GM10248 (cell line): ENCODE measurements around the gene PCP2.

ENCODE experiments used
- CTCF ChIA-PET: fragments of 300-600 bp; sonication (Branson Sonifier 250); formaldehyde crosslinking; extraction: SDS; loops from one replicate; lab custom pipeline; 2021; ENCODE audit warnings: antibody characterized with exemption; lab: Yijun Ruan, JAX
- POLR2A ChIA-PET: fragments of 350-650 bp; sonication (Branson Sonifier 250); formaldehyde crosslinking; extraction: SDS; loops from one replicate; lab custom pipeline; 2020; ENCODE audit warnings: antibody characterized with exemption; lab: Yijun Ruan, JAX
- DNase-seq: peaks from one replicate; pipeline ENCODE4 v3.0.0; 2012; ENCODE audit errors: extremely low spot score
- TF ChIP-seq, protein P1 (sequence below): IDR thresholded peaks from 2 replicates; pipeline ENCODE4 v1.5.1; 2012; ENCODE audit warnings: mild to moderate bottlenecking, low read depth; ENCODE audit errors: extremely low read depth, missing control alignments, control extremely low read depth

PCP2 gene

DNA sequence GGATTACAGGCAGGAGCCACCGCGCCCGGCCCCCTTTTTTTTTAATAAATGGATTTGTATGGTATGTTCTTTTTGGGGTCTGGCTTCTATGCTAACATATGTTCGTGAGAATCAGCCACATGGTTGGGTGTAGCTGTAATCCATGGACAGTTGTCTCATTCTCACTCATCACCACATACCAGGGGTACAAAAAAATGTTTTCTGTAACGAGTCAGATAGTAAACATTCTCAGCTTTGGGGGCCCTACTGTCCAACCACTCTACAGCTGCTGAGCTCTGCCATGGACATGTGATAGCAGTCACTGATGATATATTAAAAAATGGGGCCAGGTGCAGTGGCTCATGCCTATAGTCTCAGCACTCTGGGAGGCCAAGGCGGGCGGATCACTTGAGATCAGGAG lies 30.2 kb upstream of the PCP2 start:
- no peak for DNase-seq
- ChIA-PET POLR2A (no interaction called here), CTCF (interaction anchor here (0.8 to 5.0 kb wide), 7 partner anchors 11 to 136 kb away, joined by 3 to 24 read pairs (median 4); partner anchors contain the start of gene TRAPPC5)
- TF ChIP-seq, protein P1, sequence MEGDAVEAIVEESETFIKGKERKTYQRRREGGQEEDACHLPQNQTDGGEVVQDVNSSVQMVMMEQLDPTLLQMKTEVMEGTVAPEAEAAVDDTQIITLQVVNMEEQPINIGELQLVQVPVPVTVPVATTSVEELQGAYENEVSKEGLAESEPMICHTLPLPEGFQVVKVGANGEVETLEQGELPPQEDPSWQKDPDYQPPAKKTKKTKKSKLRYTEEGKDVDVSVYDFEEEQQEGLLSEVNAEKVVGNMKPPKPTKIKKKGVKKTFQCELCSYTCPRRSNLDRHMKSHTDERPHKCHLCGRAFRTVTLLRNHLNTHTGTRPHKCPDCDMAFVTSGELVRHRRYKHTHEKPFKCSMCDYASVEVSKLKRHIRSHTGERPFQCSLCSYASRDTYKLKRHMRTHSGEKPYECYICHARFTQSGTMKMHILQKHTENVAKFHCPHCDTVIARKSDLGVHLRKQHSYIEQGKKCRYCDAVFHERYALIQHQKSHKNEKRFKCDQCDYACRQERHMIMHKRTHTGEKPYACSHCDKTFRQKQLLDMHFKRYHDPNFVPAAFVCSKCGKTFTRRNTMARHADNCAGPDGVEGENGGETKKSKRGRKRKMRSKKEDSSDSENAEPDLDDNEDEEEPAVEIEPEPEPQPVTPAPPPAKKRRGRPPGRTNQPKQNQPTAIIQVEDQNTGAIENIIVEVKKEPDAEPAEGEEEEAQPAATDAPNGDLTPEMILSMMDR = no peak

DNA sequence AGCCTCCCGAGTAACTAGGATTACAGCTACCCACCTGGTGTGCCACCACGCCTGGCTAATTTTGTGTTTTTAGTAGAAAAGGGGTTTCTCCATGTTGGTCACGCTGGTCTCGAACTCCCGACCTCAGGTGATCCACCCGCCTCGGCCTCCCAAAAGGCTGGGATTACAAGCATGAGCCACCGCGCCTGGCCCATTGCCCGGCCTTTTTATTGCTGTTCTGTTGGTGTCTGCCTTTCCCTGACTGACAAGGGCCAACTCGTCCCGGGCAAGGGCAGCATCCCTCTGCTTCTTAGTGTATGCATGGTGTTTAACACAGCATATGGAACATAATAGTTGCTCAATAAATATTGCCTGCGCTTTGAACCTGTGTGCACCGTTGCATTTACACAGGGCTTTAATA lies 29.1 kb upstream of the PCP2 start:
- TF ChIP-seq, protein P1 = no peak
- ChIA-PET POLR2A (no interaction called here), CTCF (interaction anchor here (0.9 to 5.0 kb wide), 4 partner anchors 10 to 241 kb away, joined by 3 to 24 read pairs (median 4); partner anchors contain the start of genes MAP2K7 and TRAPPC5)
- DNase-seq = no peak

DNA sequence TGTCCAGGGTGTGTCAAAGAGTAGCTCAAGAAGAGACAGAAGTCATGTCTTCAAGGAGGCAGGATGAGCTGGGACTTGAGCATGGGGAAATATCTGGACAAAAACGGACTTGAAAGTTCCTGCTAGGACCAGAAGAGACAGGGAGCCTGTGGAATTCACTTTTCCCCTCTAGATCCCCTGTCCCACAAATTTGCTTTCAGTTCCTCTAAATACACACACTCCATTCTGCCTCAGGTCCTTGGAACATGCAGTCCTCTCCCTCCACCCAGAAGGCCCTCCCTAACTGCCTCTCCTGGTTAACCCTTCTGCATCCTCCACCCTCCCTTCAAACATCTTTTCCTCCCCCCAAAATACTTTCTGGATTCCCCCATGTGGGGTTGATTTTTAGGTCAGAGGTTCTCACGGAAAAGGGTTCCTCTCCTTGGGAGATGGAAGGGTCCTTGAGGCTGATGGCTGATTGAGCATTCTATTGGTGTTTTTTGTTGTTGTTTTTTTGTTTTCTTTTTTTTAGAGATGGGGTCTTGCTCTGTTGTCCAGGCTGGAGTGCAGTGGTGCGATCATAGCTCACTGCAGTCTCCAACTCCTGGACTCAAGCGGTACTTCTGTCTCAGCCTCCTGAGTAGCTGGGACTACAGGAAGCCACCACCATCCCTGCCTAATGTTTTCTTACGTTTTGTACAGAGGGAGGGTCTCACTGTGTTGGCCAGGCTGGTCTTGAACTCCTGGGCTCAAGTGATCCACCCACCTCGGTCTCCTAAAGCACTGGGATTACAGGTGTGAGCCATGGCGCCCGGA lies 28.4 kb upstream of the PCP2 start:
- ChIA-PET CTCF (interaction anchor here (0.6 to 5.0 kb wide), 5 partner anchors 8 to 242 kb away, joined by 3 to 24 read pairs (median 4); partner anchors contain the start of genes MAP2K7 and TRAPPC5), POLR2A (interaction anchor here (0.8 kb wide), 1 partner anchor 24 kb away, joined by 3 read pairs; no protein-coding TSS in a partner anchor)
- DNase-seq = no peak
- TF ChIP-seq, protein P1 = no peak

DNA sequence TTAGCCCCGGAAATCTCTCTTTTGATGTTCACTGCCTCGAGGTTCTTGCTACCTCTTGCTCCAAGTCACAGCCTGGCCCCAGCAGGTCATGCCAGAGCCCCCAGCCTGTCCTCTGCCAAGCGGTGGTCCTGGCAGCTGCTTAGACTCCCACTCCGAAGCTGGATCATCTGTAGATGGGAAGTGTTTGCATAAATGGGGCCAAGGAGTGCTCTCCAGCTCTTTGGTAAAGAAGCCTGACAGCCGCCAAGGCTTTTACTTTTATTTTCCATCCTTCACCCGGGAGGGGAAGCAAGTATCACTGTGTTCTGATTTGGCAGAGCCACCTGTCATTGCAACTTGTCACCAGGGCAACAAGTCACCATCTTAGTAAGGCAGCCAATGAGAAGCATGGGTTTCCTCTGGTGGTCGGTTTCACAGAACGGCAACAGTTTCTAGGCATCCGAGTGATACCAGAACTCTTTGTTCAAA lies 24.7 kb upstream of the PCP2 start:
- POLR2A ChIA-PET = interaction anchor here (0.6 kb wide), 1 partner anchor 259 kb away, joined by 4 read pairs; no protein-coding TSS in a partner anchor
- DNase-seq = peak; percentile 95
- CTCF ChIA-PET = interaction anchor here (1.0 to 4.0 kb wide), 2 partner anchors 23 to 142 kb away, joined by 3 to 19 read pairs; partner anchors contain the start of gene TRAPPC5
- TF ChIP-seq, protein P1 = no peak

DNA sequence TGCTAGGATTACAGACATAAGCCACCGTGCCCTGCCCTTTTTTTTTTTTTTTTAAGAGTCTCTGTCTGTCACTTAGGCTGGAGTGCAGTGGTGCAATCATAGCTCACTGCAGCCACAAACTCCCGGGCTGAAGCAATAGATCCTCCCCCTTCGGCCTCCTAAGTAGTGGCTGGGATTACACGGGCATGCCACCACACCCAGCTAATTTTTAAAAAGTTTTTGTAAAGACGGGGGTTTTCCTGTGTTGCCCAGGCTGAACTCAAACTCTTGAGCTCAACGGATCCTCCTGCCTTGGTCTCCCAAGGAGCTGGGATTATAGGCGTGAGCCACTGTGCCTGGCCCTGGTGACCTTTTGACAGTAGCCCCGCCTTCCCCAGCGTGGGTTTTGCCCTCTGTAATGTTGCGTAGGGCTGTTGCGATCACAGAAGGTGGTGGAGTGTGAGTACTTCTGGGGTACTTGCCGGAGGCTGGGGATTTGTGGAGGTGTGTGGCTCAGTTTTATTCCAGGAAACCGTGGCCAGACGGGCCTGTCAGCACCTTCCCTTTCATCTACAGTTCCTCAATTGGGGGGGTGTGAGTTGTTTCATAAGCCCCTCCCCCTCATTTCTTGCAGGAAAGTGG lies 23.7 kb upstream of the PCP2 start:
- POLR2A ChIA-PET = no interaction called here
- DNase-seq = no peak
- TF ChIP-seq, protein P1 = no peak
- CTCF ChIA-PET = interaction anchor here (1.2 to 4.0 kb wide), 3 partner anchors 24 to 143 kb away, joined by 3 to 19 read pairs (median 5); partner anchors contain the start of gene TRAPPC5

DNA sequence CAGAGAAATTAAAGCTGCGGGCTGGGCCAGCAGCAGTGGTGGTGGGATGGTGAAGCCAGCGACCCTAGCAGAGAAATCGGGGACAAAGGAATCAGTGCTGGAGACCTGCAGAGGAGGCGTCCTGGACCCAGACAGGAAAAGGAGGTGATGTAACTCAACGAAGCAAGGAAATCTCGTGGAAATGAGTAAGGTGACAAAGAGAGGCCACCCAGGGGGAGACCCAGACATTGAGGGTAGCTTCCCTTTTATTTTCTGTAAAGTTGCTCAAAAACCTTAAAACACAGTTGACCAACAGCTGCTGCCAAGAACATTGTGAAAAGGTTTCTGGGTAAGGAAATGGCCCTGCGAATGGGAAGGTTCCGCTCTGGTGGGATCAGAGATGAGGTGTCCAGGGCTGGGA lies 22.1 kb upstream of the PCP2 start:
- ChIA-PET CTCF (interaction anchor here (0.8 to 4.0 kb wide), 6 partner anchors 11 to 288 kb away, joined by 3 to 19 read pairs (median 5); partner anchors contain the start of gene TRAPPC5), POLR2A (interaction anchor here (0.6 kb wide), 2 partner anchors 87 to 119 kb away, joined by 3 to 5 read pairs; no protein-coding TSS in a partner anchor)

More for the DNA sequence above, 22.1 kb upstream of the PCP2 start:
- TF ChIP-seq, protein P1 = no peak
- DNase-seq = no peak
